ENCODE data around the gene DCAF8. TPM values are rescaled to one million over a fixed set of nuclear protein-coding genes. Genes with fewer than 3 reads are reported as not detected.

Gene DCAF8
- total RNA-seq, 2 experiments from 2014 or later, result 147 to 150 TPM

GRCh38 chr1:160200786-160201185 lies 61.6 kb downstream of the DCAF8 start:
- no peaks in the 10 kb centered on the region for H3K27me3 Mint-ChIP-seq
- H3K27ac Mint-ChIP-seq, result no peak overlapping the region
- H3K36me3 Mint-ChIP-seq, result peaks cover 1% of the 10 kb centered on the region
- POLR2A ChIA-PET, result no interaction called here
- H3K9me3 Mint-ChIP-seq, result no peaks in the 10 kb centered on the region
- ATAC-seq (ENCODE audit: low read depth) (no peak), DNase-seq (no peak)
- H3K4me3 Mint-ChIP-seq, result no peak overlapping the region
- peaks cover 12% of the 10 kb centered on the region for H3K4me1 Mint-ChIP-seq

- ATAC-seq (ENCODE audit: low read depth) (no peak), DNase-seq (no peak)
- no peaks in the 10 kb centered on the region for H3K9me3 Mint-ChIP-seq
- H3K27me3 Mint-ChIP-seq, result no peaks in the 10 kb centered on the region
- H3K36me3 Mint-ChIP-seq, result no peaks in the 10 kb centered on the region
- H3K4me3 Mint-ChIP-seq, result no peak overlapping the region
- POLR2A ChIA-PET, result no interaction called here
- no peak overlapping the region for H3K27ac Mint-ChIP-seq
- no peaks in the 10 kb centered on the region for H3K4me1 Mint-ChIP-seq
Observed at GRCh38 chr1:160197231-160197630, 65.1 kb downstream of the DCAF8 start.

DNA sequence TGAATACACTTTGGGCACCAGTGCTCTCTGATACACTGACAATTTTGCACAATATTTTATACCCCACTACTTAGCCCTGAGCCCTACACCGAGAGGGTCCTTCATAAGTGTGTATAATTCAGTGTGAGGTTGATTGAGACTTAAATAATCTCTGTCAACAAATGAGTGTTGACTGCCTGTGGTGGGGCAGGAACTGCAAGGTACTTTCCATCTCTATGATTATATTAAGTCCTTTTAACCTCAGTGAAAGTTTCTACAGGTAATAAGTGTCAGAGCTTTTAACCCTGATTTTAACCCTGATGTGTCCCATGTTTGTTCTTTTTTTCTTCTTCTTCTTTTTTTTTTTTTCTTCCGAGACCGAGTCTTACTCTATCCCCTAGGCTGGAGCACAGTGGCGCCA lies 66.2 kb downstream of the DCAF8 start:
- ATAC-seq (ENCODE audit: low read depth) (no peak), DNase-seq (no peak)
- POLR2A ChIA-PET, result no interaction called here

DNA sequence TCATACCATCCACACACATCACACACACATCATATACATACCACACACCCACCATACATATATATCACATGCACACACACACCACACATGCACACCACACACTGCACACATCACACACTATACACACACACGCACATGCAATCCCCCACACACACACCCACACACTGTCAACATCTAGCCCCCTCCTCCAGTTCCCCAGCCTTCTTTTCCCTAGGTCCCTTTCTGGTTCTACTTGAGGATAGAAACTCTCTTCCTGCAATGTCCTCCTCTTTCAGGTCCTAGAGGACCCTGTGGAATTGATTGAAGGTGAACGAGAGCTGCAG lies 67.7 kb downstream of the DCAF8 start:
- ATAC-seq (ENCODE audit: low read depth) (no peak), DNase-seq (no peak)
- no peaks in the 10 kb centered on the region for H3K4me1 Mint-ChIP-seq
- no peaks in the 10 kb centered on the region for H3K36me3 Mint-ChIP-seq
- H3K9me3 Mint-ChIP-seq, result no peaks in the 10 kb centered on the region
- POLR2A ChIA-PET, result no interaction called here
- peaks cover 2% of the 10 kb centered on the region for H3K27me3 Mint-ChIP-seq
- no peak overlapping the region for H3K27ac Mint-ChIP-seq
- no peak overlapping the region for H3K4me3 Mint-ChIP-seq

More for the DNA sequence above, 66.2 kb downstream of the DCAF8 start:
- H3K9me3 Mint-ChIP-seq, result no peaks in the 10 kb centered on the region
- H3K4me1 Mint-ChIP-seq, result no peaks in the 10 kb centered on the region
- H3K27me3 Mint-ChIP-seq, result peaks cover 2% of the 10 kb centered on the region
- no peak overlapping the region for H3K4me3 Mint-ChIP-seq
- H3K36me3 Mint-ChIP-seq, result no peaks in the 10 kb centered on the region
- H3K27ac Mint-ChIP-seq, result no peak overlapping the region

- DNase-seq, result no peak
- POLR2A ChIA-PET, result interaction anchor here (1.3 kb wide), 1 partner anchor 98 kb away, joined by 3 read pairs; no protein-coding TSS in a partner anchor
- Mint-ChIP-seq H3K36me3 (no peaks in the 10 kb centered on the region), H3K4me1 (no peaks in the 10 kb centered on the region), H3K27me3 (peaks cover 5% of the 10 kb centered on the region), H3K9me3 (no peaks in the 10 kb centered on the region), H3K27ac (no peak overlapping the region), H3K4me3 (no peak overlapping the region)
- ATAC-seq (ENCODE audit: low read depth), result no peak
Observed at GRCh38 chr1:160193832-160194736, 68.3 kb downstream of the DCAF8 start.

DNA sequence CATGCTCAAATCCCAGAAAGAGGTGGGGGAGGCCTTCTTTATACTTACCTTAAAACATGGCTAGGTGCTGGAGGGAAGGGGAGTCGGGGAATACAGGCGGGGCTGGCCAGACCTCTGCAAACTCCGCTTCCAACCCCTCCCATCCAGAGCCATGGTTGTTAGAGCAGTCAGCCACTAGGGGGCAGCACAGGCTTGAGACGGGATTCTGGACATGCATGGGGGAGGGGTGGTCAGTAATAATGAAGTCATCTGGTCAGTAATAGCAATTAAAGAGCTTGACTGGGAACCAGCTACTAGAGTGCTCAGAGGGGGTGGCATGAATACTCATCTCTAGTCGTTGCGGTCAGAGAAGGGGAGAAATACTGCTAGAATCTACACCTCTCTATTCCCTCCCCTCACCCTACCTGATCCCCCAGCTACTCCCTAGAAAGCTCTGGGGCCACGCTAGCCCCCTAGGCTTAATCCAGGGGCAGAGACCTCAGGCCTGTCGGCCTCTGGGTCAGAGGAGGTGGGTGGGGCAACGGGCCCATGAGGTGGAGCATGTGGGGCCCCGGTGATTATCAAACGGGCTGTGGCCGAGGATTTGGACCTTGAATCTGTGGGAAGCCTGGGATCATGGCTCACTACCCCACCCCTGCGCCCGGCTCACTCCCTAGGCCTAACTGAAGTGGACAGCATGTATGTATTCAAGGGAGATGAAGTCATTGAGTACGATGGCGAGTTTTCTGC lies 69.1 kb downstream of the DCAF8 start:
- POLR2A ChIA-PET, result interaction anchor here (1.3 kb wide), 1 partner anchor 99 kb away, joined by 3 read pairs; no protein-coding TSS in a partner anchor
- ATAC-seq (ENCODE audit: low read depth) (peak; percentile 68), DNase-seq (peak; percentile 78)
- H3K9me3 Mint-ChIP-seq, result no peaks in the 10 kb centered on the region
- H3K4me3 Mint-ChIP-seq, result no peak overlapping the region
- H3K4me1 Mint-ChIP-seq, result no peaks in the 10 kb centered on the region
- peaks cover 5% of the 10 kb centered on the region for H3K27me3 Mint-ChIP-seq
- H3K36me3 Mint-ChIP-seq, result no peaks in the 10 kb centered on the region
- no peak overlapping the region for H3K27ac Mint-ChIP-seq

DNA sequence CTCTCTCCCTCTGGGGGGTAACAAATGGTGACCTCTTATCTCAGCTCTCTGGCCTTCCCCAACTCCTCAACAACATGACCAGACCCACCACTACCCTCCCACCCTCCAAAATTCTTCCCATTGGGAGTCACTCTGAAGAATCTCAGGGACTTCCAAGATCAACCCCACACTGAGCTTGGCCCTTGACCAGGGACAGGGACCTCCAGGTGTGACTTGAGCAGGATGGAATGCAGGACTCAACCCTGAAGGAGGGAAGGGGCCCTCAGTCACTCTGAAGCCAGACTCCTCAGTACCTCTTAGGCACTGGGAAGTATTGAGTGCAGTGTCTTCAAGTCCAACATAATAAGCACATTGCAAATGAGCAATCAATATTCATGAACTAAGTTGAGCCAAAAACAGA lies 70.1 kb downstream of the DCAF8 start:
- Mint-ChIP-seq H3K4me1 (no peaks in the 10 kb centered on the region), H3K4me3 (no peak overlapping the region), H3K36me3 (no peaks in the 10 kb centered on the region), H3K27ac (no peak overlapping the region), H3K27me3 (peaks cover 5% of the 10 kb centered on the region), H3K9me3 (no peaks in the 10 kb centered on the region)
- no peak for DNase-seq
- no peak for ATAC-seq (ENCODE audit: low read depth)
- POLR2A ChIA-PET, result no interaction called here

GRCh38 chr1:160191756-160192155 lies 70.6 kb downstream of the DCAF8 start:
- POLR2A ChIA-PET, result no interaction called here
- no peak overlapping the region for H3K27ac Mint-ChIP-seq
- DNase-seq (no peak), ATAC-seq (ENCODE audit: low read depth) (no peak)
- no peaks in the 10 kb centered on the region for H3K4me1 Mint-ChIP-seq
- H3K4me3 Mint-ChIP-seq, result no peak overlapping the region
- H3K27me3 Mint-ChIP-seq, result peaks cover 5% of the 10 kb centered on the region
- no peaks in the 10 kb centered on the region for H3K36me3 Mint-ChIP-seq
- H3K9me3 Mint-ChIP-seq, result no peaks in the 10 kb centered on the region

- DNase-seq, result no peak
- H3K4me1 Mint-ChIP-seq, result no peaks in the 10 kb centered on the region
- no peak within 1 kb of the TSS for H3K4me3 Mint-ChIP-seq
- POLR2A ChIA-PET, result no interaction called here
- no peaks in the 10 kb centered on the region for H3K36me3 Mint-ChIP-seq
- no peak for ATAC-seq (ENCODE audit: low read depth)
- H3K27me3 Mint-ChIP-seq, result peaks cover 11% of the 10 kb centered on the region
- H3K9me3 Mint-ChIP-seq, result no peaks in the 10 kb centered on the region
- no peak within 1 kb of the TSS for H3K27ac Mint-ChIP-seq
Observed at GRCh38 chr1:160189649-160190625, 72.4 kb downstream of the DCAF8 start, which contains the start of gene CASQ1. TSS of gene CASQ1 (plus strand) at chr1:160190575. CDS start at chr1:160190752, 177 bp downstream.

DNA sequence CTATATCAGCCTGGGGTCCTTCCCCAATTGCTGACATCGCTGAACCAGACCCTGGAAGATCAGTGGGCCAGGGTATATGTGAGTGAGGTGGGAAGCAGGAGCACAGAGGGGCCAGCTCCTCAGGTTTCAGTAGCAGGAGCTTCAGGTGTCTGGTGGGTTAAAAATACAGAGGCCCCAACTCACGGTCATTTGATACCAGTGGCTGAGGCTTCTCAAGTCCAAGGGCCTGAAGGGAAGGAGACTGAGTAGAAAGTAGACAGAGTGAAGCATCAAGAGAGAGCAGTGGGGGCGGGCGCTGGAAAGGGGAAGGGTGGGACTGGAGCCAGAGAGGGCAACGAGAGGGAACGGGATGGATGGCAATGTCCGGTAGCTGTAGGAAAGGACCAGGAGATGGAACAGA lies 74.0 kb downstream of the DCAF8 start:
- Mint-ChIP-seq H3K4me3 (no peak overlapping the region), H3K4me1 (no peaks in the 10 kb centered on the region), H3K9me3 (no peaks in the 10 kb centered on the region), H3K27ac (no peak overlapping the region), H3K27me3 (peaks cover 11% of the 10 kb centered on the region), H3K36me3 (no peaks in the 10 kb centered on the region)
- ATAC-seq (ENCODE audit: low read depth), result no peak
- POLR2A ChIA-PET, result no interaction called here
- DNase-seq, result no peak

DNA sequence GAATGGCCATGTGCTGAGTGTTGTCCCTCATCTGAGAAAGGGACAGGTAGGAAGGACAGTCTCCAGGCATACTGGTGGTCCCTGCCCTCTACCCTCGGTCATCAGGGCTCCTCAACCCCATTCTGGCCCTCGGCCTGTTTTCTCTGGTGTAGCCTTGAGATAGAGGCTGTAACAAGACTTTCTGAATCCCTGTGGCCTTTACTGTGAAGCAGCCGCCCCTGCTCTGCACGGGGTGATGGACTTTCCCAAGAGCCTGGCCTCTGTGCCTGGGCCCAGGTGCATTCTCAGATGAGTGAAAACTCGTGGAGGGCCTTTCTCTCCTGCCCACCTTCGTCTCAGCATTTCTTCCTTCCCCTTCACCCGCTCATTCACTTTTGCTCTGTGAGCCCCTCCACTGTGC lies 74.9 kb downstream of the DCAF8 start:
- no peaks in the 10 kb centered on the region for H3K4me1 Mint-ChIP-seq
- H3K27me3 Mint-ChIP-seq, result peaks cover 14% of the 10 kb centered on the region
- POLR2A ChIA-PET, result no interaction called here
- no peaks in the 10 kb centered on the region for H3K9me3 Mint-ChIP-seq
- H3K4me3 Mint-ChIP-seq, result no peak overlapping the region
- ATAC-seq (ENCODE audit: low read depth) (no peak), DNase-seq (no peak)
- no peak overlapping the region for H3K27ac Mint-ChIP-seq
- H3K36me3 Mint-ChIP-seq, result no peaks in the 10 kb centered on the region

- POLR2A ChIA-PET, result no interaction called here
- Mint-ChIP-seq H3K27me3 (peaks cover 16% of the 10 kb centered on the region), H3K4me1 (no peaks in the 10 kb centered on the region)
Observed at GRCh38 chr1:160186729-160187128, 75.6 kb downstream of the DCAF8 start.

DNA sequence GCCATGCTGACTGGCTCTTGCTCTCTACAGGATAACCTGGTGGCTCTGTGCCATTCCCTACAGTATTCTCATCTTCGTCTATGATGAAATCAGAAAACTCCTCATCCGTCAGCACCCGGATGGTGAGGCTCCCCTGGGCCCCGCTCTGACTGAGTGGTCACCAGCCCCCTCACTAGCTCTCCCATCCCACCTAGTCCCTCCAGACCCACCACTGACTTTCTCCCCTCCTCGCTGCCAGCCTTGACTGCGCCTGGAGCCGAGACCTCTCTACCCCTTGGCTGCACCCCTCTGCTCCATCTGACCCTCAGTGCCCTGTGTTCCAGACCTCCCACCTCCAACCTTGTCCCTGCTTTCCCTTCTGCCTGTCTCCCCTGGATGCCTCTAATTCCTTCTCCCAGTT lies 76.1 kb downstream of the DCAF8 start:
- no peak overlapping the region for H3K27ac Mint-ChIP-seq
- no peaks in the 10 kb centered on the region for H3K36me3 Mint-ChIP-seq
- POLR2A ChIA-PET, result no interaction called here
- no peak for DNase-seq
- ATAC-seq (ENCODE audit: low read depth), result no peak
- peaks cover 17% of the 10 kb centered on the region for H3K27me3 Mint-ChIP-seq
- H3K9me3 Mint-ChIP-seq, result no peaks in the 10 kb centered on the region
- no peaks in the 10 kb centered on the region for H3K4me1 Mint-ChIP-seq
- H3K4me3 Mint-ChIP-seq, result no peak overlapping the region

More at GRCh38 chr1:160186729-160187128, 75.6 kb downstream of the DCAF8 start:
- no peaks in the 10 kb centered on the region for H3K36me3 Mint-ChIP-seq
- no peaks in the 10 kb centered on the region for H3K9me3 Mint-ChIP-seq
- no peak overlapping the region for H3K27ac Mint-ChIP-seq
- DNase-seq (no peak), ATAC-seq (ENCODE audit: low read depth) (no peak)
- no peak overlapping the region for H3K4me3 Mint-ChIP-seq
